OCI-LY1 (cell line): ENCODE data around the gene RIN1.

ENCODE experiments used
- H2AFZ ChIP-seq: fragments of 200-600 bp; sonication (generic), shearing (Covaris generic); 2 replicates; pipeline ENCODE4 v1.6.0; 2014; ENCODE audit warnings: antibody characterized with exemption, mild to moderate bottlenecking, low read length
- H3F3A ChIP-seq: fragments of 200-600 bp; sonication (generic), shearing (Covaris generic); 2 replicates; pipeline ENCODE4 v1.6.0; 2014; ENCODE audit warnings: mild to moderate bottlenecking, antibody characterized with exemption, low read length, moderate library complexity; ENCODE audit not compliant: insufficient read depth
- H3K27ac ChIP-seq: fragments of 200-600 bp; sonication (generic); 2 replicates; pipeline ENCODE4 v1.5.1; 2014; ENCODE audit warnings: low read length, mixed run types, mild to moderate bottlenecking, low read depth; ENCODE audit not compliant: poor library complexity, severe bottlenecking
- H3K27me3 ChIP-seq: fragments of 200-600 bp; sonication (generic); 2 replicates; pipeline ENCODE4 v1.6.0; 2014; ENCODE audit warnings: antibody characterized with exemption, mild to moderate bottlenecking, low read length, moderate library complexity; ENCODE audit not compliant: insufficient read depth
- H3K36me3 ChIP-seq: fragments of 200-600 bp; sonication (generic); 2 replicates; pipeline ENCODE4 v1.6.1; 2014; ENCODE audit warnings: mild to moderate bottlenecking, antibody characterized with exemption, low read length, moderate library complexity, mixed read lengths; ENCODE audit not compliant: insufficient read depth
- H3K4me1 ChIP-seq: fragments of 200-600 bp; sonication (generic); 2 replicates; pipeline ENCODE4 v1.5.1; 2014; ENCODE audit warnings: mild to moderate bottlenecking, low read length, moderate library complexity; ENCODE audit not compliant: insufficient read depth, severe bottlenecking
- H3K4me2 ChIP-seq: fragments of 200-600 bp; sonication (generic), shearing (Covaris generic); 2 replicates; pipeline ENCODE4 v1.6.1; 2014; ENCODE audit warnings: low read length
- H3K4me3 ChIP-seq: fragments of 200-600 bp; sonication (generic); 2 replicates; pipeline ENCODE4 v1.5.1; 2014; ENCODE audit warnings: low read length, low read depth, mild to moderate bottlenecking, mixed read lengths; ENCODE audit not compliant: poor library complexity, severe bottlenecking
- H3K79me2 ChIP-seq: fragments of 200-600 bp; shearing (Covaris generic); 2 replicates; pipeline ENCODE4 v1.6.1; 2016; ENCODE audit warnings: mixed run types, low read length, mixed read lengths; ENCODE audit not compliant: insufficient read depth
- H3K9ac ChIP-seq: fragments of 200-600 bp; sonication (generic), shearing (Covaris generic); 2 replicates; pipeline ENCODE4 v1.6.1; 2014; ENCODE audit warnings: mild to moderate bottlenecking, low read length, mixed read lengths
- H3K9me2 ChIP-seq: fragments of 200-600 bp; sonication (generic), shearing (Covaris generic); 2 replicates; pipeline ENCODE4 v1.6.1; 2014; ENCODE audit warnings: low read depth, mild to moderate bottlenecking, low read length, mixed read lengths
- H3K9me3 ChIP-seq: fragments of 200-600 bp; shearing (Covaris generic); 2 replicates; pipeline ENCODE4 v1.6.1; 2014; ENCODE audit warnings: low read length, mixed read lengths
- H4K20me1 ChIP-seq: fragments of 200-600 bp; sonication (generic), shearing (Covaris generic); 2 replicates; pipeline ENCODE4 v1.6.0; 2016; ENCODE audit warnings: mild to moderate bottlenecking, low read length; ENCODE audit not compliant: insufficient read depth
- EZH2 ChIP-seq: fragments of 200-600 bp; sonication (generic), shearing (Covaris generic); IDR thresholded peaks from 2 replicates; pipeline ENCODE4 v1.8.0; 2017; ENCODE audit warnings: borderline replicate concordance, mixed run types, mild to moderate bottlenecking, antibody characterized with exemption, low read length, moderate library complexity, mixed read lengths
- TF ChIP-seq, protein P1 (sequence below): fragments of 200-600 bp; sonication (generic), shearing (Covaris generic); IDR thresholded peaks from 2 replicates; pipeline ENCODE4 v1.5.1; 2017; ENCODE audit warnings: mild to moderate bottlenecking, antibody characterized with exemption, low read length, moderate library complexity, mixed read lengths

RIN1 gene

DNA sequence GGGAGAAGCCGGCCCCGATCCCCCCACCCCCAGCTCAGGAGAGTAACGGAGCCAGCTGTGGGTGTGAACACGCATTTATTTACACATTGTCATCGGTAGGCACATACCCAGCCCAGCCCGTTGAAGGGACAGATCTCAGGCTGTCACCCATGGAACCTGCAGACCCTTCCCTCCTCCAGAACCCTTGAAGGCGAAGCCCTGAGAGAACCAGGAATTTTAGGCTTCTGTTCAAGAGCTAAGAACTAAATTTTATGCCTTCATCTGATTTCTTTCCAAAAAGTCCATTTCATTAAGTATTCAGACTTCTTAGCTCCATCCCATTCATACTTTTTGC is 9.0 kb upstream of the RIN1 start:
- peak overlapping the region; percentile 69 for H3K27ac ChIP-seq

GRCh38 chr11:66344550-66345315 is 8.5 kb upstream of the RIN1 start, which contains the start of gene BRMS1:
Gene BRMS1, minus strand, starts transcription at chr11:66345104. Its CDS starts 2,870 bp downstream, at chr11:66342234.
- H2AFZ ChIP-seq, result no peak within 1 kb of the TSS
- H3K36me3 ChIP-seq, result peaks cover 22% of the 10 kb centered on the region; the same call in 1 of the 2 replicates
- peak within 1 kb of the TSS; percentile 96 for H3K4me3 ChIP-seq
- no peaks in the 10 kb centered on the region for H3K9me2 ChIP-seq
- no peaks in the 10 kb centered on the region for H3K9me3 ChIP-seq
- peaks cover 9% of the 10 kb centered on the region for H3K79me2 ChIP-seq
- TF ChIP-seq, protein P1, sequence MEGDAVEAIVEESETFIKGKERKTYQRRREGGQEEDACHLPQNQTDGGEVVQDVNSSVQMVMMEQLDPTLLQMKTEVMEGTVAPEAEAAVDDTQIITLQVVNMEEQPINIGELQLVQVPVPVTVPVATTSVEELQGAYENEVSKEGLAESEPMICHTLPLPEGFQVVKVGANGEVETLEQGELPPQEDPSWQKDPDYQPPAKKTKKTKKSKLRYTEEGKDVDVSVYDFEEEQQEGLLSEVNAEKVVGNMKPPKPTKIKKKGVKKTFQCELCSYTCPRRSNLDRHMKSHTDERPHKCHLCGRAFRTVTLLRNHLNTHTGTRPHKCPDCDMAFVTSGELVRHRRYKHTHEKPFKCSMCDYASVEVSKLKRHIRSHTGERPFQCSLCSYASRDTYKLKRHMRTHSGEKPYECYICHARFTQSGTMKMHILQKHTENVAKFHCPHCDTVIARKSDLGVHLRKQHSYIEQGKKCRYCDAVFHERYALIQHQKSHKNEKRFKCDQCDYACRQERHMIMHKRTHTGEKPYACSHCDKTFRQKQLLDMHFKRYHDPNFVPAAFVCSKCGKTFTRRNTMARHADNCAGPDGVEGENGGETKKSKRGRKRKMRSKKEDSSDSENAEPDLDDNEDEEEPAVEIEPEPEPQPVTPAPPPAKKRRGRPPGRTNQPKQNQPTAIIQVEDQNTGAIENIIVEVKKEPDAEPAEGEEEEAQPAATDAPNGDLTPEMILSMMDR, result no peak
- no peak for TF ChIP-seq EZH2
- H4K20me1 ChIP-seq, result no peaks in the 10 kb centered on the region
- H3K27me3 ChIP-seq, result no peaks in the 10 kb centered on the region
- H3F3A ChIP-seq, result 0 out of 2 replicates have a peak, but pooled peaks cover 4% of the 10 kb centered on the region
- peak within 1 kb of the TSS; percentile 69 for H3K27ac ChIP-seq
- peak within 1 kb of the TSS; percentile 91 for H3K4me2 ChIP-seq
- H3K4me1 ChIP-seq, result peaks cover 43% of the 10 kb centered on the region
- peak within 1 kb of the TSS; percentile 83 for H3K9ac ChIP-seq

More for the DNA sequence above, 9.0 kb upstream of the RIN1 start:
- Histone ChIP-seq H3K9me2 (no peaks in the 10 kb centered on the region), H3K4me2 (peak overlapping the region; percentile 91), H3K4me3 (peak overlapping the region; percentile 96), H4K20me1 (no peaks in the 10 kb centered on the region), H3K36me3 (peaks cover 17% of the 10 kb centered on the region; the same call in 1 of the 2 replicates), H3F3A (0 out of 2 replicates have a peak, but pooled peaks cover 4% of the 10 kb centered on the region), H3K9me3 (no peaks in the 10 kb centered on the region), H3K4me1 (peaks cover 43% of the 10 kb centered on the region), H3K27me3 (no peaks in the 10 kb centered on the region), H2AFZ (no peak overlapping the region), H3K9ac (peak overlapping the region; percentile 83), H3K79me2 (peaks cover 9% of the 10 kb centered on the region)
- no peak for TF ChIP-seq EZH2
- TF ChIP-seq, protein P1, result no peak

- H3K27me3 ChIP-seq, result no peaks in the 10 kb centered on the region
- H3K9me3 ChIP-seq, result no peaks in the 10 kb centered on the region
- H3K9ac ChIP-seq, result no peak overlapping the region
- H3K79me2 ChIP-seq, result peaks cover 9% of the 10 kb centered on the region
- no peaks in the 10 kb centered on the region for H3K9me2 ChIP-seq
- no peak overlapping the region for H3K4me3 ChIP-seq
- H2AFZ ChIP-seq, result no peak overlapping the region
- H3K27ac ChIP-seq, result no peak overlapping the region
- no peaks in the 10 kb centered on the region for H4K20me1 ChIP-seq
- H3K4me1 ChIP-seq, result peaks cover 38% of the 10 kb centered on the region
- TF ChIP-seq EZH2, result no peak
- TF ChIP-seq, protein P1, result no peak
- peaks cover 36% of the 10 kb centered on the region for H3K36me3 ChIP-seq
- H3K4me2 ChIP-seq, result no peak overlapping the region
- H3F3A ChIP-seq, result 0 out of 2 replicates have a peak, but pooled peaks cover 4% of the 10 kb centered on the region
Observed at GRCh38 chr11:66343176-66343575, 6.9 kb upstream of the RIN1 start.
